GM23338 (cell line): Measurements from ENCODE around the gene MED27. TPM values are rescaled to one million over a fixed set of nuclear protein-coding genes. Genes with fewer than 3 reads are reported as not detected.

ENCODE experiments used
- ATAC-seq: fragments of 200-7000 bp; cut with Tn5 transposase; 3 replicates; pipeline ENCODE4 v1.9.1; 2020
- DNase-seq: peaks from one replicate; pipeline ENCODE4 v3.0.0-alpha.2; 2015; ENCODE audit warnings: low spot score
- H2AFZ ChIP-seq: fragments of 200-600 bp; sonication (generic); 2 replicates; pipeline ENCODE4 v1.8.0; 2016; ENCODE audit warnings: antibody characterized with exemption, mild to moderate bottlenecking, moderate library complexity
- H3F3A ChIP-seq: fragments of 200-600 bp; sonication (generic); replicated peaks from 2 replicates; pipeline ENCODE4 v1.8.0; 2017; ENCODE audit warnings: antibody characterized with exemption, mixed run types, low read depth
- H3K27ac ChIP-seq: fragments of 200-600 bp; sonication (generic); 2 replicates; pipeline ENCODE4 v1.6.1; 2016; ENCODE audit warnings: low read depth
- H3K27me3 ChIP-seq: fragments of 200-600 bp; sonication (generic); 2 replicates; pipeline ENCODE4 v1.8.0; 2016; ENCODE audit warnings: mild to moderate bottlenecking, mixed run types, moderate library complexity; ENCODE audit not compliant: insufficient read depth
- H3K36me3 ChIP-seq: fragments of 200-600 bp; sonication (generic); 2 replicates; pipeline ENCODE4 v1.8.0; 2016; ENCODE audit warnings: mild to moderate bottlenecking; ENCODE audit not compliant: insufficient read depth
- H3K4me1 ChIP-seq: fragments of 200-600 bp; sonication (generic); 2 replicates; pipeline ENCODE4 v1.8.0; 2016; ENCODE audit warnings: mild to moderate bottlenecking, moderate library complexity; ENCODE audit not compliant: insufficient read depth
- H3K4me2 ChIP-seq: fragments of 200-600 bp; sonication (generic); 2 replicates; pipeline ENCODE4 v1.7.1; 2017; ENCODE audit warnings: mixed run types
- H3K4me3 ChIP-seq: fragments of 200-600 bp; sonication (generic); 2 replicates; pipeline ENCODE4 v1.6.1; 2016; ENCODE audit warnings: mixed run types
- H3K79me2 ChIP-seq: fragments of 200-600 bp; sonication (generic); replicated peaks from 2 replicates; pipeline ENCODE4 v1.8.0; 2017; ENCODE audit warnings: mild to moderate bottlenecking; ENCODE audit not compliant: insufficient read depth
- H3K9me2 ChIP-seq: fragments of 200-600 bp; sonication (generic); 2 replicates; pipeline ENCODE4 v1.8.0; 2017; ENCODE audit not compliant: insufficient read depth
- H4K20me1 ChIP-seq: fragments of 200-600 bp; sonication (generic); replicated peaks from 2 replicates; pipeline ENCODE4 v1.8.0; 2017; ENCODE audit warnings: mild to moderate bottlenecking; ENCODE audit not compliant: insufficient read depth
- H3K27ac Mint-ChIP-seq: 2 replicates; pipeline ENCODE4 v1.8.0; 2020; ENCODE audit warnings: inconsistent platforms, mild to moderate bottlenecking, moderate library complexity, mixed read lengths
- H3K27me3 Mint-ChIP-seq: 3 replicates; pipeline ENCODE4 v1.8.0; 2022; ENCODE audit warnings: low read depth, mild to moderate bottlenecking, moderate library complexity, mixed read lengths, inconsistent platforms; ENCODE audit not compliant: insufficient read depth, poor library complexity
- H3K36me3 Mint-ChIP-seq: 3 replicates; pipeline ENCODE4 v1.8.0; 2021; ENCODE audit warnings: low read depth, mild to moderate bottlenecking, inconsistent platforms, moderate library complexity, mixed read lengths
- H3K4me1 Mint-ChIP-seq: 3 replicates; pipeline ENCODE4 v1.8.0; 2020; ENCODE audit warnings: mild to moderate bottlenecking, inconsistent platforms, mixed read lengths
- H3K4me3 Mint-ChIP-seq: 3 replicates; pipeline ENCODE4 v1.8.0; 2021; ENCODE audit warnings: moderate library complexity, mild to moderate bottlenecking, inconsistent platforms, mixed read lengths
- H3K9me3 Mint-ChIP-seq: 3 replicates; pipeline ENCODE4 v1.8.0; 2020; ENCODE audit warnings: moderate library complexity, mild to moderate bottlenecking, inconsistent platforms, mixed read lengths
- EZH2 ChIP-seq: fragments of 200-600 bp; sonication (generic); IDR thresholded peaks from one replicate; pipeline ENCODE4 v1.8.0; 2017; ENCODE audit warnings: antibody characterized with exemption, mild to moderate bottlenecking, low read depth; ENCODE audit not compliant: unreplicated experiment
- NANOG ChIP-seq: IDR thresholded peaks from 2 replicates; pipeline ENCODE4 v1.6.1; 2016; ENCODE audit warnings: antibody characterized with exemption, borderline replicate concordance
- POLR2AphosphoS5 ChIP-seq: IDR thresholded peaks from 2 replicates; pipeline ENCODE4 v1.6.1; 2016; ENCODE audit warnings: antibody characterized with exemption, low read depth
- STAT1 ChIP-seq: IDR thresholded peaks from one replicate; pipeline ENCODE4 v1.6.1; 2016; ENCODE audit warnings: antibody characterized with exemption; ENCODE audit not compliant: unreplicated experiment
- ZNF114 ChIP-seq: fragments of 250-450 bp; sonication (Bioruptor Pico); IDR thresholded peaks from 2 replicates; pipeline ENCODE4 v1.5.0; 2020; ENCODE audit warnings: mild to moderate bottlenecking, moderate library complexity
- ZNF331 ChIP-seq: fragments of 250-450 bp; sonication (Bioruptor Pico); IDR thresholded peaks from 2 replicates; pipeline ENCODE4 v1.5.0; 2020; ENCODE audit warnings: low read depth, mild to moderate bottlenecking, moderate library complexity
- ZNF462 ChIP-seq: fragments of 250-450 bp; sonication (Bioruptor Pico); IDR thresholded peaks from 2 replicates; pipeline ENCODE4 v1.5.0; 2020; ENCODE audit warnings: mild to moderate bottlenecking, moderate library complexity
- polyA plus RNA-seq: library from polyadenylated mRNA; unstranded; fragments of >200 nt; fragmentation: Nextera tagmentation; extraction: Ambion mirVana; gene quantifications from 2 replicates; pipeline ENCODE4 v1.2.1, GENCODE V29; 2016
- total RNA-seq: library from RNA; depleted of rRNA; stranded (reverse); fragments of >200 nt; shearing (Covaris generic); gene quantifications from 2 replicates; pipeline ENCODE4 v1.2.3, GENCODE V29; 2014
- TF ChIP-seq, protein P1 (sequence below): IDR thresholded peaks from one replicate; pipeline ENCODE4 v1.6.1; 2018; ENCODE audit warnings: antibody characterized with exemption; ENCODE audit not compliant: unreplicated experiment
- TF ChIP-seq, protein P2 (sequence below): IDR thresholded peaks from 2 replicates; pipeline ENCODE4 v1.6.1; 2016; ENCODE audit warnings: antibody characterized with exemption

Gene MED27
- total and polyA plus RNA-seq, 2 experiments from 2014 or later: 30.6 to 35.0 TPM

- H3K36me3 ChIP-seq: no peaks in the 10 kb centered on the region
- TF ChIP-seq ZNF114 (CRISPR knock-in tag) (no peak), ZNF462 (CRISPR knock-in tag) (no peak), ZNF331 (no peak), STAT1 (no peak), EZH2 (no peak), POLR2AphosphoS5 (no peak), NANOG (no peak)
- TF ChIP-seq, protein P1, sequence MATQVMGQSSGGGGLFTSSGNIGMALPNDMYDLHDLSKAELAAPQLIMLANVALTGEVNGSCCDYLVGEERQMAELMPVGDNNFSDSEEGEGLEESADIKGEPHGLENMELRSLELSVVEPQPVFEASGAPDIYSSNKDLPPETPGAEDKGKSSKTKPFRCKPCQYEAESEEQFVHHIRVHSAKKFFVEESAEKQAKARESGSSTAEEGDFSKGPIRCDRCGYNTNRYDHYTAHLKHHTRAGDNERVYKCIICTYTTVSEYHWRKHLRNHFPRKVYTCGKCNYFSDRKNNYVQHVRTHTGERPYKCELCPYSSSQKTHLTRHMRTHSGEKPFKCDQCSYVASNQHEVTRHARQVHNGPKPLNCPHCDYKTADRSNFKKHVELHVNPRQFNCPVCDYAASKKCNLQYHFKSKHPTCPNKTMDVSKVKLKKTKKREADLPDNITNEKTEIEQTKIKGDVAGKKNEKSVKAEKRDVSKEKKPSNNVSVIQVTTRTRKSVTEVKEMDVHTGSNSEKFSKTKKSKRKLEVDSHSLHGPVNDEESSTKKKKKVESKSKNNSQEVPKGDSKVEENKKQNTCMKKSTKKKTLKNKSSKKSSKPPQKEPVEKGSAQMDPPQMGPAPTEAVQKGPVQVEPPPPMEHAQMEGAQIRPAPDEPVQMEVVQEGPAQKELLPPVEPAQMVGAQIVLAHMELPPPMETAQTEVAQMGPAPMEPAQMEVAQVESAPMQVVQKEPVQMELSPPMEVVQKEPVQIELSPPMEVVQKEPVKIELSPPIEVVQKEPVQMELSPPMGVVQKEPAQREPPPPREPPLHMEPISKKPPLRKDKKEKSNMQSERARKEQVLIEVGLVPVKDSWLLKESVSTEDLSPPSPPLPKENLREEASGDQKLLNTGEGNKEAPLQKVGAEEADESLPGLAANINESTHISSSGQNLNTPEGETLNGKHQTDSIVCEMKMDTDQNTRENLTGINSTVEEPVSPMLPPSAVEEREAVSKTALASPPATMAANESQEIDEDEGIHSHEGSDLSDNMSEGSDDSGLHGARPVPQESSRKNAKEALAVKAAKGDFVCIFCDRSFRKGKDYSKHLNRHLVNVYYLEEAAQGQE: no peak
- TF ChIP-seq, protein P2, sequence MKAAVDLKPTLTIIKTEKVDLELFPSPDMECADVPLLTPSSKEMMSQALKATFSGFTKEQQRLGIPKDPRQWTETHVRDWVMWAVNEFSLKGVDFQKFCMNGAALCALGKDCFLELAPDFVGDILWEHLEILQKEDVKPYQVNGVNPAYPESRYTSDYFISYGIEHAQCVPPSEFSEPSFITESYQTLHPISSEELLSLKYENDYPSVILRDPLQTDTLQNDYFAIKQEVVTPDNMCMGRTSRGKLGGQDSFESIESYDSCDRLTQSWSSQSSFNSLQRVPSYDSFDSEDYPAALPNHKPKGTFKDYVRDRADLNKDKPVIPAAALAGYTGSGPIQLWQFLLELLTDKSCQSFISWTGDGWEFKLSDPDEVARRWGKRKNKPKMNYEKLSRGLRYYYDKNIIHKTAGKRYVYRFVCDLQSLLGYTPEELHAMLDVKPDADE: no peak
- H3K27ac ChIP-seq: no peak overlapping the region
- no peak for DNase-seq
- no peaks in the 10 kb centered on the region for H3K79me2 ChIP-seq
- Mint-ChIP-seq H3K4me1 (peaks cover 6% of the 10 kb centered on the region; the same call in 2 of the 3 replicates), H3K9me3 (no peaks in the 10 kb centered on the region; the same call in 1 of the 3 replicates), H3K4me3 (no peak overlapping the region), H3K27me3 (peaks cover 10% of the 10 kb centered on the region), H3K36me3 (no peaks in the 10 kb centered on the region; the same call in 2 of the 3 replicates), H3K27ac (no peak overlapping the region)
- H3K4me1 ChIP-seq: no peaks in the 10 kb centered on the region
- H4K20me1 ChIP-seq: no peaks in the 10 kb centered on the region
- no peaks in the 10 kb centered on the region for H3F3A ChIP-seq
- no peak overlapping the region for H2AFZ ChIP-seq
- no peaks in the 10 kb centered on the region for H3K9me2 ChIP-seq
- ATAC-seq: no peak
- H3K4me3 ChIP-seq: no peak overlapping the region
- no peaks in the 10 kb centered on the region for H3K27me3 ChIP-seq
- H3K4me2 ChIP-seq: no peak overlapping the region
Measured at GRCh38 chr9:131844745-131845118, 234.9 kb downstream of the MED27 start.
